NT2/D1 (cell line): Measurements from ENCODE around the gene FOXP1.

Experiments
- DNase-seq: peaks from one replicate; pipeline ENCODE4 v3.0.0-alpha.2; 2011; ENCODE audit warnings: low read depth, low spot score
- H3K27me3 ChIP-seq: 2 replicates; pipeline ENCODE4 v1.6.0; 2011; ENCODE audit warnings: mild to moderate bottlenecking; ENCODE audit not compliant: insufficient read length, insufficient read depth
- H3K36me3 ChIP-seq: 2 replicates; pipeline ENCODE4 v1.6.1; 2011; ENCODE audit warnings: mild to moderate bottlenecking, low read length, mixed read lengths; ENCODE audit not compliant: insufficient read depth, insufficient read length
- H3K4me1 ChIP-seq: 2 replicates; pipeline ENCODE4 v1.5.1; 2011; ENCODE audit not compliant: insufficient read depth, insufficient read length
- H3K4me3 ChIP-seq: 2 replicates; pipeline ENCODE4 v1.5.1; 2011; ENCODE audit warnings: low read depth; ENCODE audit not compliant: insufficient read length
- H3K9ac ChIP-seq: 2 replicates; pipeline ENCODE4 v1.6.0; 2011; ENCODE audit warnings: low read depth; ENCODE audit not compliant: insufficient read length
- H3K9me3 ChIP-seq: 2 replicates; pipeline ENCODE4 v1.5.1; 2011; ENCODE audit warnings: mild to moderate bottlenecking, low read length; ENCODE audit not compliant: insufficient read depth
- SUZ12 ChIP-seq: IDR thresholded peaks from 2 replicates; pipeline ENCODE4 v1.6.1; 2011; ENCODE audit not compliant: insufficient read length, insufficient read depth; ENCODE audit errors: extremely low read depth
- YY1 ChIP-seq: IDR thresholded peaks from 2 replicates; pipeline ENCODE4 v1.6.1; 2011; ENCODE audit not compliant: insufficient read length, insufficient read depth
- ZNF274 ChIP-seq: IDR thresholded peaks from 2 replicates; pipeline ENCODE4 v1.6.1; 2011; ENCODE audit warnings: mild to moderate bottlenecking, low read depth, low read length

Gene FOXP1

DNA sequence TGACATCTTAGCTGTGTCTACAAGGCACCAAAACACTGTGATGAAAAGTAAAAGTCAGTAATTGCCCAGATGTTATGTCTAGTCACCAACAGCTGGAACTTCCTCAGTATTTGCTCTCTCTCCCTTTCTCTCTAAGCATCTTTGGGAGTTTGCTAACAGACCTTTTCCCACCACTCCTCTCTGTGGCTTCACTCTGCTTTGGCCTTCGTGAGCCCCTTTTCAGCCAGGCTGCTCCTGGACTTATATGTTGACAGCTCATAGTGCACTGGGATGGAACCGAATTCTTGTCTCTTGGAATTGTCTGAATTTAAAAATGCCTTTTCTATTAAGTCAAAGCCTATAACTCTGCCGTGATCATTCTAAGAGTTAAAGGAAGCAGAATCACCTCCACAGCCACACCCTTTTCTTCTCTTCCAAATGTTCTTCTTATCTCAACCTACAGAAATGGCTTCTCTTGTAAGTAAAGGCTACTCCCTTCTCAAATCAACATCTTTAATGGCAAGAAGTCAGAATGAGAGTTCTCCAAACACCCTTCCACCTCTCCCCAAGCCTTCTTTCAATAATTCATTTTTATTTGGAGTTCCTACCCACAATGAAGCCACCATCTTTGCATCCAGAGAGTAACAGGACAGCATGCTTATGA lies 17.2 kb upstream of the FOXP1 start:
- Histone ChIP-seq H3K9me3 (peaks cover 16% of the 10 kb centered on the region), H3K4me1 (no peaks in the 10 kb centered on the region), H3K27me3 (no peaks in the 10 kb centered on the region), H3K36me3 (no peaks in the 10 kb centered on the region), H3K4me3 (no peak overlapping the region), H3K9ac (no peak overlapping the region)
- no peak for TF ChIP-seq YY1
- DNase-seq = no peak

DNA sequence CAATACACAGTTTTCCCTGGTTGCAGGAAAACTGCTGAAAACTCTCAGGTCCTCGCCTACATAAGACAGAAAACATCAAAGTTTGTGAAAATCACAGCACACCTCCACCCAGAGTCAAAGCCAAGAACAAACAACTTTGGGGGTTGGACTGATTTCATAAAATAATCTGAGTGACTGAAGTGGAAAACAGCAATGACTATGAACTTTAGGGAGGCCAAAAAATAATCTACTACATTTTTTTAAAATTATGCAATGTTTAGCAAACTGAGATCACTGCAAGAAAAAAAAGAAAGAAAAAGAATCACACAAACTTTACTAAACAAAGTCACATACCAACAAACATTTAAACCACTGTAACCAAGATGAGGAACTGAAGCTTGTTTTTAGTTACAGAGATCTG lies 15.9 kb upstream of the FOXP1 start:
- Histone ChIP-seq H3K9me3 (peaks cover 18% of the 10 kb centered on the region), H3K9ac (no peak overlapping the region), H3K27me3 (no peaks in the 10 kb centered on the region), H3K4me3 (no peak overlapping the region), H3K36me3 (no peaks in the 10 kb centered on the region), H3K4me1 (no peaks in the 10 kb centered on the region)
- TF ChIP-seq YY1 (no peak), SUZ12 (no peak)
- no peak for DNase-seq

DNA sequence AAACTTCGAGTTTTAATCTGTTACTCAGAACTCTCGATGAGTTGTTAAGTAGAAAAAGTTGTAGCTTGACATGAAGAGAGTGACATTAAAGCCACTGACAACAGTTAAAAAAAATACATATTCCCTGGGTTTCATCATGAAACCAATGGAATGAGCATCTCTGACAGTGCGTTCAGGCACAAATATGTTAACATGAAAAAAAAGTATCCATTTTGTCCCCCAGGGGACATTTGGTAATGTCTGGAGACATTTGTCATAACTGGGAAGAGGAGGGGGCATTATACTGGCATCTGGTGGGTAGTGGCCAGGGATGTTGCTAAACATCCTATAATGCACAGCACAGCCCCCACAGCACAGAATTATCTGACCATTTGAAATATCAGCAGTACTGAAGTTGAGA lies 14.8 kb upstream of the FOXP1 start:
- Histone ChIP-seq H3K27me3 (no peaks in the 10 kb centered on the region), H3K9me3 (peaks cover 18% of the 10 kb centered on the region), H3K4me3 (no peak overlapping the region), H3K9ac (no peak overlapping the region), H3K36me3 (no peaks in the 10 kb centered on the region), H3K4me1 (no peaks in the 10 kb centered on the region)
- DNase-seq = no peak
- TF ChIP-seq YY1 = no peak

DNA sequence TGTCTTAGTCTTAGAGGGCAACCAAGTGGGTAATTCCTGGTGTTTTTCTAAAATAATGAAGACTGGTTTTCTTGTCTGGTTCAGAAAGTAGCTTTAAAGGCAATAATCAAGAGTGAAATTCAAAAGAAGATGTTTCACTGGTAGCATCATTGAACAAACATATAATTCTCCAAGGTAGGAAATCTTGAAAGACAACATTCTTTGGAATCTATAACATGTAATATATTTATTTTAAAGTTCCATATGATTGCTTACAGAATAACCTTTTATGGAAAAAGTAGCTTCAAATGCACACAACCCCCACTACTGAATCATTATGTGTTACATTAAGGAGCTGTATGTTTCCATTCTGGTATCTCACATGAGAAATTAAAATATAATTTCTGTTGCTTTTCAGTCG lies 13.8 kb upstream of the FOXP1 start:
- Histone ChIP-seq H3K9ac (no peak overlapping the region), H3K4me3 (no peak overlapping the region), H3K4me1 (no peaks in the 10 kb centered on the region), H3K27me3 (no peaks in the 10 kb centered on the region), H3K36me3 (no peaks in the 10 kb centered on the region), H3K9me3 (peaks cover 18% of the 10 kb centered on the region)
- no peak for DNase-seq
- TF ChIP-seq SUZ12 (no peak), YY1 (no peak), ZNF274 (no peak)

DNA sequence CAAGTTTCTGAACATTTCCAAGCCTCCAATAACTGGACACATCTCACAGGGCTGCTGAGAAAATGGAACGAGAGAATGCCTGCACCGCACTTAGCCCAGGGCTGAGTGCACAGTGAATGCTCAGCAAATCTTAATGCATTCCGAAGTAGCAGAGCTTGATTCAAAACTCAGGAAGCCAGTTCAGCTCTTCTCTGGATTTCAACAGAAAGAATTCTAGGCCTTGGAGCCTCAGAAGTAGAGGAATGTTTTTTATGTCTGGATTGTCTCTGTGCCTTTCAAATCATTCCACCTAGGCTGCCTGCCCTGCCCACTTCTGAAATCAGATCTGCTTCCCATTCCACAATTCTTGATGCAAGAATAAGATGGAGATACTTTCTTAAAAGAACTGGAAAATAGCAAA lies 9.6 kb upstream of the FOXP1 start:
- H3K4me3 ChIP-seq = no peak overlapping the region
- no peaks in the 10 kb centered on the region for H3K4me1 ChIP-seq
- H3K9ac ChIP-seq = no peak overlapping the region
- peaks cover 22% of the 10 kb centered on the region for H3K9me3 ChIP-seq
- no peak for DNase-seq
- no peaks in the 10 kb centered on the region for H3K36me3 ChIP-seq
- H3K27me3 ChIP-seq = no peaks in the 10 kb centered on the region
- TF ChIP-seq ZNF274 (no peak), SUZ12 (no peak), YY1 (no peak)

DNA sequence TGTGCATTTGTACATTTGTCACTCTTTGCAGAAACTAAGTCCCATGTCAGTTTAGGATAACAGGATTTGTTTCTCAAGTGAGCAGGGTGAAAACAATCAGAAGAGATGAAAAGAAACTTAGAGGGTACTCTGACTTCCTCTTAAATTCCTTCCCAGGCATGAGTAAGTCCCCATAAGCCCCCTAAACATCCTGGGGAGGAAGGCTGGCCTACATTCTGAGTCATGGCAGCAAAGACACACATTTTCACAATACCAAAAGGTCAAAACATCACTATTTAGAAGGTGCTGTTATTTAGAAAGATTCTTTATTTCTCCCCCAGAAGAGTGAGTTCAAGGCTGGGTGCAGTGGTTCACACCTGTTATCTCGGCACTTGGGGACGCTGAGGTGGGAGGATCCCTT lies 7.6 kb upstream of the FOXP1 start:
- Histone ChIP-seq H3K9ac (no peak overlapping the region), H3K27me3 (no peaks in the 10 kb centered on the region), H3K9me3 (peaks cover 10% of the 10 kb centered on the region), H3K36me3 (no peaks in the 10 kb centered on the region), H3K4me3 (no peak overlapping the region), H3K4me1 (no peaks in the 10 kb centered on the region)
- no peak for DNase-seq
- TF ChIP-seq YY1 (no peak), ZNF274 (no peak), SUZ12 (no peak)

DNA sequence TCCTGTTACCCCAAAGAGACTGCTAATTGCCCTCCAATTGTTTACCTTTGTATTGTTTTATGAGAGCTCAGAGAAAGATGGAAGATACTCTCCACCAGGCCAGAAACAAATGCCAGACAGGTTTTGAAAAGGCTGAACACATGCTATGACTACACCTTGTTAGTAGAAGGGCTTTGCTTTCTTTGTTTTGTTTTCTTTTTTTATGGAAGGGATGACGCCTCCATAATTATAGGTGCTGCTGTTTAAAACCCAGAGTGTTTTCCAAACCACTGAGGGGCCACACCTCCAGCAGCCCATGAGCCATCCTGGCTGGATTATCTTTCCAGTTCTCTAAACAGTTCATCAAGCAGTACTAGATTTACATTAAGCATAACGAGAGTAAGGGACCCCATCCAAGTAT lies 5.6 kb upstream of the FOXP1 start:
- no peaks in the 10 kb centered on the region for H3K4me1 ChIP-seq
- H3K9ac ChIP-seq = no peak overlapping the region
- no peaks in the 10 kb centered on the region for H3K36me3 ChIP-seq
- no peak overlapping the region for H3K4me3 ChIP-seq
- no peaks in the 10 kb centered on the region for H3K27me3 ChIP-seq
- no peak for DNase-seq
- peaks cover 4% of the 10 kb centered on the region; the same call in 1 of the 2 replicates for H3K9me3 ChIP-seq
- TF ChIP-seq SUZ12 (no peak), YY1 (no peak), ZNF274 (no peak)

DNA sequence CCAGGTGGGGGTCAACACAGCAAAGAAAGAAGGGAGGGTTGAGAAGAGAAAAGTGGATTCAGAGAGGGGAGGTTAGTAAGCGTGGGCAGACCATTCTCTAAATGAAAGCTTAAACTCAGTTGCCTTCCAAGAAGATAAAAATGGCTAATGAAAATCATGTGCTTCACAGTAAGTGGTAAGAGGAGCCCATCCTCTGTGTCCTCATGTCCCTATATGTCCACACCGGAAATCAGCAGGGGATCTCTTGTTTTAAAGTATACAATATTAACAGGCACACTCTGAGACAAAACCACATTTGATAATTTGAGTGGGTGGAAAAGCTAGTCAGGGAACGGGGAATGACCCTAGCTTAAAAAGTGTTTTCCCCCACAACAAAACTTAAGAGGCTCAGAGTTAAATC lies 4.4 kb upstream of the FOXP1 start:
- Histone ChIP-seq H3K4me3 (no peak overlapping the region), H3K27me3 (no peaks in the 10 kb centered on the region), H3K4me1 (no peaks in the 10 kb centered on the region), H3K36me3 (no peaks in the 10 kb centered on the region), H3K9ac (no peak overlapping the region), H3K9me3 (peaks cover 4% of the 10 kb centered on the region; the same call in 1 of the 2 replicates)
- no peak for TF ChIP-seq YY1
- no peak for TF ChIP-seq SUZ12
- TF ChIP-seq ZNF274 = no peak
- DNase-seq = no peak
